K562 (cell line): ENCODE data around the gene DMD. TPM values are rescaled to one million over a fixed set of nuclear protein-coding genes. Genes with fewer than 3 reads are reported as not detected.
A peak's percentile ranks its signal among the peaks of the same experiment; 100 is the strongest.

ENCODE experiments used
- BHLHE40 ChIP-seq: IDR thresholded peaks from 2 replicates; pipeline ENCODE4 v1.6.1; 2011; ENCODE audit warnings: low read length, improper control_type of control experiment
- CCAR2 ChIP-seq: fragments of 200-400 bp; formaldehyde crosslinking; IDR thresholded peaks from 2 replicates; pipeline ENCODE4 v1.6.1; 2017; ENCODE audit warnings: mild to moderate bottlenecking, low read depth, low read length
- CCNT2 ChIP-seq: IDR thresholded peaks from 2 replicates; pipeline ENCODE4 v1.6.1; 2011; ENCODE audit warnings: borderline replicate concordance, low read depth, mild to moderate bottlenecking, moderate library complexity, mixed read lengths, low read length; ENCODE audit not compliant: insufficient read length; ENCODE audit errors: extremely low read depth
- CTBP1 ChIP-seq: fragments of 450-650 bp; IDR thresholded peaks from 2 replicates; pipeline ENCODE4 v1.6.1; 2016; ENCODE audit warnings: borderline replicate concordance
- ELK3 ChIP-seq: fragments of 450-650 bp; formaldehyde crosslinking; IDR thresholded peaks from 2 replicates; pipeline ENCODE4 v1.4.0; 2020; ENCODE audit warnings: mild to moderate bottlenecking
- EP300 ChIP-seq: IDR thresholded peaks from 2 replicates; pipeline ENCODE4 v1.6.1; 2012; ENCODE audit warnings: low read length, improper control_type of control experiment
- ESRRA ChIP-seq: fragments of 450-650 bp; IDR thresholded peaks from 2 replicates; pipeline ENCODE4 v1.6.1; 2014; ENCODE audit warnings: low read depth, mild to moderate bottlenecking, moderate library complexity, borderline replicate concordance
- FOSL1 ChIP-seq: fragments of 200-800 bp; sonication (Bioruptor generic); conservative IDR thresholded peaks from 2 replicates; pipeline ENCODE4 v1.6.1; 2016; ENCODE audit warnings: missing genetic modification characterization, missing compliant biosample characterization
- FOXJ3 ChIP-seq: sonication (generic); formaldehyde crosslinking; IDR thresholded peaks from 2 replicates; pipeline ENCODE4 v1.4.0; 2020; ENCODE audit warnings: mild to moderate bottlenecking, missing genetic modification reagents
- KLF16 ChIP-seq: IDR thresholded peaks from 2 replicates; pipeline ENCODE4 v1.6.1; 2016; ENCODE audit warnings: antibody characterized with exemption
- MAX ChIP-seq: sonication (generic); formaldehyde crosslinking; IDR thresholded peaks from 2 replicates; pipeline ENCODE4 v1.9.0; 2022; ENCODE audit warnings: mild to moderate bottlenecking, missing genetic modification reagents
- NFRKB ChIP-seq: fragments of 450-650 bp; IDR thresholded peaks from 2 replicates; pipeline ENCODE4 v1.6.1; 2016; ENCODE audit warnings: low read depth
- NR2F6 ChIP-seq: fragments of 450-650 bp; formaldehyde crosslinking; IDR thresholded peaks from 2 replicates; pipeline ENCODE4 v1.4.0; 2020; ENCODE audit warnings: mild to moderate bottlenecking
- PRDM10 ChIP-seq: fragments of 450-650 bp; IDR thresholded peaks from 2 replicates; pipeline ENCODE4 v1.6.1; 2018; ENCODE audit not compliant: partially characterized antibody
- RFX1 ChIP-seq: fragments of 450-650 bp; IDR thresholded peaks from 2 replicates; pipeline ENCODE4 v1.6.1; 2016; ENCODE audit warnings: mild to moderate bottlenecking, moderate library complexity
- SIX5 ChIP-seq, 2 experiments: IDR thresholded peaks; 2 replicates each; pipeline ENCODE4 v1.6.1; 2011; ENCODE audit warnings: low read length in 2 of 2, borderline replicate concordance in 1 of 2, low read depth in 1 of 2, mild to moderate bottlenecking in 1 of 2, moderate library complexity in 1 of 2; ENCODE audit not compliant: insufficient read depth in 1 of 2
- SMARCC2 ChIP-seq: fragments of 450-650 bp; IDR thresholded peaks from 2 replicates; pipeline ENCODE4 v1.6.1; 2017; ENCODE audit warnings: antibody characterized with exemption, moderate library complexity, mild to moderate bottlenecking, low read depth
- TSC22D4 ChIP-seq: fragments of 450-650 bp; IDR thresholded peaks from 2 replicates; pipeline ENCODE4 v1.6.1; 2016; ENCODE audit warnings: missing genetic modification characterization, missing biosample characterization, control low read depth
- XRCC4 ChIP-seq: IDR thresholded peaks from one replicate; pipeline ENCODE4 v1.6.1; 2011; ENCODE audit not compliant: insufficient read depth, insufficient read length; ENCODE audit errors: extremely low read depth
- ZKSCAN1 ChIP-seq: fragments of 150-350 bp; IDR thresholded peaks from 2 replicates; pipeline ENCODE4 v1.6.1; 2016; ENCODE audit warnings: low read depth, low read length
- ZNF766 ChIP-seq: fragments of 200-800 bp; sonication (Bioruptor generic); conservative IDR thresholded peaks from 2 replicates; pipeline ENCODE4 v1.6.1; 2016; ENCODE audit warnings: missing genetic modification characterization, missing compliant biosample characterization
- polyA plus RNA-seq, 8 experiments: library from polyadenylated mRNA; depleted of rRNA in 4 of 8; stranded (reverse) in 5 of 8; unstranded in 3 of 8; fragments of >200 nt; fragmentation: Nextera tagmentation in 2 of 8; fragmentation: Illumina TruSeq in 1 of 8; extraction: Ambion mirVana in 2 of 8; extraction: Trizol in 1 of 8; gene quantifications; 2 replicates each; pipeline versions ENCODE4 v1.2.1 to v1.2.3, GENCODE V29; 2011 to 2014; ENCODE audit warnings: inconsistent platforms in 1 of 8, missing spikeins in 1 of 8
- total RNA-seq, 7 experiments: library from RNA; depleted of rRNA in 6 of 7; stranded (reverse); fragments of >200 nt in 6 of 7; fragmentation: Illumina TruSeq in 2 of 7; extraction: Trizol in 2 of 7; gene quantifications; 2 replicates each; pipeline versions ENCODE4 v1.2.1 to v1.2.3, GENCODE V29; 2011 to 2021; ENCODE audit warnings: low replicate concordance in 1 of 7
- TF ChIP-seq, protein P1 (sequence below), 3 experiments: fragments of 200-800 bp in 1 of 3; fragments of 250-450 bp in 1 of 3; fragments of 450-650 bp in 1 of 3; sonication (Bioruptor Pico) in 1 of 3; sonication (Bioruptor generic) in 1 of 3; formaldehyde crosslinking in 1 of 3; IDR thresholded peaks; 2 replicates each; pipeline versions ENCODE4 v1.6.1 to v1.8.0; 2016 to 2022; ENCODE audit warnings: mild to moderate bottlenecking in 2 of 3, missing genetic modification characterization in 2 of 3, missing compliant biosample characterization in 1 of 3, moderate library complexity in 1 of 3

Gene DMD
- total and polyA plus RNA-seq, 9 of the 15 experiments (the other 6 are each of a cell fraction or from before 2014, with no cell fraction given): 3.8 to 20.4 (median 11.4) TPM

DNA sequence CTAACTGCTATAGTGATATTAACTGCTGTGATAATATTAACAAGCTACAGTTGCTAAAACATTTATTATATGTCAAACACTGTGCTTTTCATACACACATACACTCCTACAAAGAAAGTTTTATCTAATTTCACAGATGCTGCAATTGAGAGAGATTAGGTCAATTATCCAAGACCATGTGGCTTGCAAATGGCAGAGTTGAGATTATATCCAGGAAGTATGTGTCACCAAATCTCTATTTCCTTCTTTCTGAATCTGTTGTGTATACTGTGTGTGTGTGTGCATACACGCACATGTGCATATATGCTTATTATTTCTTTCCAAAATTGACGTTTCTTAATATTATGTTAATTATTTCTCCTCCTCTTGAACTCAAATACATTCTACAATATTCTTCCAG, 1363.6 kb downstream of the DMD start (continued):
- TF ChIP-seq, protein P1, sequence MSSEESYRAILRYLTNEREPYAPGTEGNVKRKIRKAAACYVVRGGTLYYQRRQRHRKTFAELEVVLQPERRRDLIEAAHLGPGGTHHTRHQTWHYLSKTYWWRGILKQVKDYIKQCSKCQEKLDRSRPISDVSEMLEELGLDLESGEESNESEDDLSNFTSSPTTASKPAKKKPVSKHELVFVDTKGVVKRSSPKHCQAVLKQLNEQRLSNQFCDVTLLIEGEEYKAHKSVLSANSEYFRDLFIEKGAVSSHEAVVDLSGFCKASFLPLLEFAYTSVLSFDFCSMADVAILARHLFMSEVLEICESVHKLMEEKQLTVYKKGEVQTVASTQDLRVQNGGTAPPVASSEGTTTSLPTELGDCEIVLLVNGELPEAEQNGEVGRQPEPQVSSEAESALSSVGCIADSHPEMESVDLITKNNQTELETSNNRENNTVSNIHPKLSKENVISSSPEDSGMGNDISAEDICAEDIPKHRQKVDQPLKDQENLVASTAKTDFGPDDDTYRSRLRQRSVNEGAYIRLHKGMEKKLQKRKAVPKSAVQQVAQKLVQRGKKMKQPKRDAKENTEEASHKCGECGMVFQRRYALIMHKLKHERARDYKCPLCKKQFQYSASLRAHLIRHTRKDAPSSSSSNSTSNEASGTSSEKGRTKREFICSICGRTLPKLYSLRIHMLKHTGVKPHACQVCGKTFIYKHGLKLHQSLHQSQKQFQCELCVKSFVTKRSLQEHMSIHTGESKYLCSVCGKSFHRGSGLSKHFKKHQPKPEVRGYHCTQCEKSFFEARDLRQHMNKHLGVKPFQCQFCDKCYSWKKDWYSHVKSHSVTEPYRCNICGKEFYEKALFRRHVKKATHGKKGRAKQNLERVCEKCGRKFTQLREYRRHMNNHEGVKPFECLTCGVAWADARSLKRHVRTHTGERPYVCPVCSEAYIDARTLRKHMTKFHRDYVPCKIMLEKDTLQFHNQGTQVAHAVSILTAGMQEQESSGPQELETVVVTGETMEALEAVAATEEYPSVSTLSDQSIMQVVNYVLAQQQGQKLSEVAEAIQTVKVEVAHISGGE (CRISPR knock-in tag; IDR thresholded peaks at IDR 0.05): no peak
- TF ChIP-seq ESRRA: no peak
- no peak for TF ChIP-seq TSC22D4 (tag)
- TF ChIP-seq PRDM10: no peak
- TF ChIP-seq KLF16: peak; percentile 74; the same call in 1 of the 2 replicates
- no peak for TF ChIP-seq NFRKB
- TF ChIP-seq CCAR2: no peak
- TF ChIP-seq FOSL1 (tag): peak; percentile 82
- no peak for TF ChIP-seq XRCC4
- TF ChIP-seq SIX5 (IDR thresholded peaks at IDR 0.05; ENCODE audit: borderline replicate concordance in 1 of 2, insufficient read depth in 1 of 2, low read depth in 1 of 2, low read length in 2 of 2): no peak
- no peak for TF ChIP-seq MAX (CRISPR knock-in tag)
- peak; percentile 49; the same call in 1 of the 2 replicates for TF ChIP-seq EP300
- peak; percentile 60 for TF ChIP-seq CCNT2
- no peak for TF ChIP-seq NR2F6 (CRISPR knock-in tag)
- TF ChIP-seq RFX1: no peak
- TF ChIP-seq ZNF766 (CRISPR knock-in tag): no peak
- no peak for TF ChIP-seq FOXJ3
- TF ChIP-seq BHLHE40: no peak
- TF ChIP-seq CTBP1: no peak
- TF ChIP-seq ELK3 (CRISPR knock-in tag): no peak
- no peak for TF ChIP-seq SMARCC2
- no peak for TF ChIP-seq ZKSCAN1
